Tibial nerve (tissue), 4 donors: ENCODE results near the gene PRKCB. TPM values are rescaled to one million over a fixed set of nuclear protein-coding genes. Genes with fewer than 3 reads are reported as not detected.

Source experiments
- DNase-seq, 2 donors: peaks; one replicate each; pipeline ENCODE4 v3.0.0-alpha.2; 2019; ENCODE audit warnings: low spot score in 2 of 2
- H3K27ac ChIP-seq, 4 donors: fragments of 200-600 bp; sonication (generic) in 3 of 4; one replicate each; pipeline ENCODE4 v1.5.1; 2017 to 2019; ENCODE audit warnings: mild to moderate bottlenecking in 1 of 4
- H3K27me3 ChIP-seq, 2 donors: fragments of 200-600 bp; sonication (generic) in 1 of 2; one replicate each; pipeline versions ENCODE4 v1.5.1 to v1.6.0; 2017 to 2019
- H3K36me3 ChIP-seq, 3 donors: fragments of 200-600 bp; sonication (generic); one replicate each; pipeline ENCODE4 v1.5.1; 2018 to 2019
- H3K4me1 ChIP-seq, 4 donors: fragments of 200-600 bp; sonication (generic) in 3 of 4; one replicate each; pipeline ENCODE4 v1.5.1; 2017 to 2019
- H3K4me3 ChIP-seq, 4 donors: fragments of 200-600 bp; sonication (generic) in 3 of 4; one replicate each; pipeline ENCODE4 v1.5.1; 2017 to 2019; ENCODE audit warnings: mild to moderate bottlenecking in 1 of 4, moderate library complexity in 1 of 4
- H3K9me3 ChIP-seq, 4 donors: fragments of 200-600 bp; sonication (generic) in 3 of 4; one replicate each; pipeline ENCODE4 v1.5.1; 2017 to 2019
- CTCF ChIP-seq, 5 experiments: fragments of 200-600 bp in 3 of 5; fragments of 450-650 bp in 2 of 5; sonication (generic) in 3 of 5; IDR thresholded peaks; one replicate each; pipeline ENCODE4 v1.5.1; 2016 to 2019; ENCODE audit warnings: antibody characterized with exemption in 5 of 5, mild to moderate bottlenecking in 3 of 5, moderate library complexity in 2 of 5
- EP300 ChIP-seq, 2 donors: sonication (generic); formaldehyde crosslinking; IDR thresholded peaks; one replicate each; pipeline ENCODE4 v1.6.1; 2017; ENCODE audit warnings: antibody characterized with exemption in 2 of 2, mild to moderate bottlenecking in 1 of 2
- POLR2A ChIP-seq, 2 donors: fragments of 450-650 bp; IDR thresholded peaks; one replicate each; pipeline ENCODE4 v1.6.1; 2017; ENCODE audit warnings: antibody characterized with exemption in 2 of 2, mild to moderate bottlenecking in 2 of 2, moderate library complexity in 2 of 2
- WGBS, 2 donors: methylation state at CpG; one replicate each; pipeline ENCODE4 v1.1.5; 2018; 5-methylcytosine and 5-hydroxymethylcytosine counted together
- total RNA-seq, 4 donors: library from RNA; depleted of rRNA; stranded (reverse); fragments of >200 nt; gene quantifications; one replicate each; pipeline ENCODE4 v1.1.0, GENCODE V29; 2016

Gene PRKCB
- total RNA-seq, 4 donors from 2014 or later: 2.7 to 6.9 (median 4.3) TPM

- Histone ChIP-seq H3K36me3 (peaks cover 0 to 4% (median 0%) of the 10 kb centered on the region in 3 donors), H3K4me3 (no peak overlapping the region), H3K27ac (no peak overlapping the region), H3K27me3 (no peaks in the 10 kb centered on the region), H3K4me1 (no peaks in the 10 kb centered on the region), H3K9me3 (no peaks in the 10 kb centered on the region)
- no peak for DNase-seq
- WGBS, 2 donors: 78 to 83% methylated on average over 4 of the region's 4 CpGs
- TF ChIP-seq CTCF (IDR thresholded peaks at IDR 0.05) (no peak), EP300 (IDR thresholded peaks at IDR 0.05) (no peak)
Measured at GRCh38 chr16:24129412-24129918, 293.7 kb downstream of the PRKCB start.

GRCh38 chr16:24130494-24131085 lies 294.8 kb downstream of the PRKCB start:
- Histone ChIP-seq H3K4me1 (no peaks in the 10 kb centered on the region), H3K36me3 (peaks cover 0 to 4% (median 0%) of the 10 kb centered on the region in 3 donors), H3K27ac (no peak overlapping the region), H3K9me3 (no peaks in the 10 kb centered on the region), H3K27me3 (no peaks in the 10 kb centered on the region), H3K4me3 (no peak overlapping the region)
- 55 to 64% methylated on average over 10 of the region's 10 CpGs for WGBS, 2 donors
- TF ChIP-seq EP300 (IDR thresholded peaks at IDR 0.05) (no peak), POLR2A (IDR thresholded peaks at IDR 0.05) (no peak), CTCF (IDR thresholded peaks at IDR 0.05) (no peak)
- no peak for DNase-seq

GRCh38 chr16:24131294-24131693 lies 295.5 kb downstream of the PRKCB start:
- TF ChIP-seq POLR2A (IDR thresholded peaks at IDR 0.05) (no peak), EP300 (IDR thresholded peaks at IDR 0.05) (no peak), CTCF (IDR thresholded peaks at IDR 0.05) (no peak)
- Histone ChIP-seq H3K4me1 (no peaks in the 10 kb centered on the region), H3K4me3 (no peak overlapping the region), H3K36me3 (peaks cover 0 to 4% (median 0%) of the 10 kb centered on the region in 3 donors), H3K27me3 (no peaks in the 10 kb centered on the region), H3K9me3 (no peaks in the 10 kb centered on the region), H3K27ac (no peak overlapping the region)
- 70 to 77% methylated on average over 2 of the region's 2 CpGs for WGBS, 2 donors
- DNase-seq: no peak

GRCh38 chr16:24132048-24132796 lies 296.4 kb downstream of the PRKCB start:
- Histone ChIP-seq H3K27me3 (no peaks in the 10 kb centered on the region), H3K36me3 (peaks cover 0 to 4% (median 0%) of the 10 kb centered on the region in 3 donors), H3K27ac (no peak overlapping the region), H3K4me3 (no peak overlapping the region), H3K9me3 (no peaks in the 10 kb centered on the region), H3K4me1 (no peaks in the 10 kb centered on the region)
- TF ChIP-seq EP300 (IDR thresholded peaks at IDR 0.05): no peak
- no peak for TF ChIP-seq POLR2A (IDR thresholded peaks at IDR 0.05)
- 82 to 93% methylated on average over 2 of the region's 2 CpGs for WGBS, 2 donors
- no peak for DNase-seq

GRCh38 chr16:24132797-24133155 lies 297.0 kb downstream of the PRKCB start:
- TF ChIP-seq CTCF (IDR thresholded peaks at IDR 0.05): no peak
- no peak for TF ChIP-seq EP300 (IDR thresholded peaks at IDR 0.05)
- no peak for TF ChIP-seq POLR2A (IDR thresholded peaks at IDR 0.05)
- Histone ChIP-seq H3K9me3 (no peaks in the 10 kb centered on the region), H3K4me1 (no peaks in the 10 kb centered on the region), H3K36me3 (peaks cover 0 to 4% (median 0%) of the 10 kb centered on the region in 3 donors), H3K27me3 (no peaks in the 10 kb centered on the region), H3K27ac (no peak overlapping the region), H3K4me3 (no peak overlapping the region)
- no peak for DNase-seq
- WGBS, 2 donors: 81 to 89% methylated on average over 3 of the region's 3 CpGs
